Colonic mucosa (tissue), 4 donors: ENCODE data around the gene ZBTB22. TPM values are rescaled to one million over a fixed set of nuclear protein-coding genes. Genes with fewer than 3 reads are reported as not detected.

Experiments
- DNase-seq: peaks from one replicate; pipeline ENCODE4 v3.0.0-alpha.2; 2020
- H3K27ac ChIP-seq: fragments of 200-600 bp; one replicate; pipeline ENCODE4 v1.8.0; 2021
- H3K27me3 ChIP-seq: fragments of 200-600 bp; one replicate; pipeline ENCODE4 v1.8.0; 2021
- H3K36me3 ChIP-seq: fragments of 200-600 bp; one replicate; pipeline ENCODE4 v1.8.0; 2021
- H3K4me1 ChIP-seq: fragments of 200-600 bp; one replicate; pipeline ENCODE4 v1.8.0; 2021; ENCODE audit warnings: mild to moderate bottlenecking
- H3K4me3 ChIP-seq: fragments of 200-600 bp; one replicate; pipeline ENCODE4 v1.8.0; 2021
- H3K9ac ChIP-seq, 2 donors: one replicate each; pipeline ENCODE4 v1.7.0; 2013; ENCODE audit warnings: control low read depth in 2 of 2, low read depth in 2 of 2, low read length in 2 of 2
- H3K9me3 ChIP-seq: fragments of 200-600 bp; one replicate; pipeline ENCODE4 v1.8.0; 2021
- CTCF ChIP-seq: fragments of 200-600 bp; IDR thresholded peaks from one replicate; pipeline ENCODE4 v1.8.0; 2022; ENCODE audit warnings: antibody characterized with exemption, mild to moderate bottlenecking
- intact Hi-C: fragments of 100-400 bp; cut with DNase I; formaldehyde crosslinking; loops from one replicate; pipeline ENCODE4 v1.14.1; 2022
- total RNA-seq, 2 donors: library from RNA; stranded (reverse); fragmentation: NEBNext Ultra II Directional in 1 of 2; extraction: Animal tissue kit (Norgen Biotek cat#: 25700) in 1 of 2; gene quantifications; one replicate each; pipeline ENCODE4 v1.2.1, GENCODE V29; 2021
- donor health status: healthy.
- donor health status: DM: no; HTN: no; CAD: no.
- donor health status: DM: no; HTN: no; CAD: no.

Gene ZBTB22
- total RNA-seq, 2 donors from 2014 or later = 12.4 to 16.9 TPM

- peak overlapping the region; percentile 97 to 99 for H3K9ac ChIP-seq
- peaks cover 9% of the 10 kb centered on the region for H3K4me1 ChIP-seq
- H3K27me3 ChIP-seq = no peaks in the 10 kb centered on the region
- DNase-seq = peak; percentile 94
- TF ChIP-seq CTCF = peak; percentile 71
- peak overlapping the region; percentile 98 for H3K27ac ChIP-seq
- intact Hi-C loops = no loop called here
- no peaks in the 10 kb centered on the region for H3K36me3 ChIP-seq
- no peaks in the 10 kb centered on the region for H3K9me3 ChIP-seq
- peak overlapping the region; percentile 64 for H3K4me3 ChIP-seq
Measured at GRCh38 chr6:33299237-33299944, 18.2 kb downstream of the ZBTB22 start.

GRCh38 chr6:33298773-33299236 is 18.7 kb downstream of the ZBTB22 start, which contains the start of gene RGL2:
Gene RGL2, minus strand, starts transcription at chr6:33298942. Its CDS starts 332 bp downstream, at chr6:33298610.
- H3K36me3 ChIP-seq = no peaks in the 10 kb centered on the region
- peak within 1 kb of the TSS; percentile 97 to 99 for H3K9ac ChIP-seq
- H3K4me1 ChIP-seq = peaks cover 9% of the 10 kb centered on the region
- H3K9me3 ChIP-seq = no peaks in the 10 kb centered on the region
- intact Hi-C loops = no loop called here
- DNase-seq = peak; percentile 82
- H3K4me3 ChIP-seq = peak within 1 kb of the TSS; percentile 64
- peak within 1 kb of the TSS; percentile 98 for H3K27ac ChIP-seq
- no peak for TF ChIP-seq CTCF
- no peaks in the 10 kb centered on the region for H3K27me3 ChIP-seq

- no peaks in the 10 kb centered on the region for H3K9me3 ChIP-seq
- peak overlapping the region; percentile 64 for H3K4me3 ChIP-seq
- H3K27ac ChIP-seq = peak overlapping the region; percentile 98
- TF ChIP-seq CTCF = no peak
- peaks cover 9% of the 10 kb centered on the region for H3K4me1 ChIP-seq
- no peaks in the 10 kb centered on the region for H3K27me3 ChIP-seq
- no peaks in the 10 kb centered on the region for H3K36me3 ChIP-seq
- intact Hi-C loops = no loop called here
- peak; percentile 84 for DNase-seq
- H3K9ac ChIP-seq = peak overlapping the region; percentile 97 to 99
Measured at GRCh38 chr6:33297956-33298772, 19.4 kb downstream of the ZBTB22 start.

GRCh38 chr6:33297406-33297955 is 20.1 kb downstream of the ZBTB22 start:
- intact Hi-C loops = no loop called here
- H3K36me3 ChIP-seq = no peaks in the 10 kb centered on the region
- H3K27me3 ChIP-seq = no peaks in the 10 kb centered on the region
- TF ChIP-seq CTCF = no peak
- peak; percentile 75 for DNase-seq
- H3K9me3 ChIP-seq = no peaks in the 10 kb centered on the region
- H3K9ac ChIP-seq = peak overlapping the region; percentile 62 to 74
- peak overlapping the region; percentile 98 for H3K27ac ChIP-seq
- peaks cover 9% of the 10 kb centered on the region for H3K4me1 ChIP-seq
- H3K4me3 ChIP-seq = peak overlapping the region; percentile 64

GRCh38 chr6:33296797-33297405 is 20.6 kb downstream of the ZBTB22 start:
- H3K9me3 ChIP-seq = no peaks in the 10 kb centered on the region
- no peak for TF ChIP-seq CTCF
- peak overlapping the region; percentile 64 for H3K4me3 ChIP-seq
- DNase-seq = peak; percentile 20
- peaks cover 9% of the 10 kb centered on the region for H3K4me1 ChIP-seq
- H3K27me3 ChIP-seq = no peaks in the 10 kb centered on the region
- H3K36me3 ChIP-seq = no peaks in the 10 kb centered on the region
- peak overlapping the region; percentile 62 to 74 for H3K9ac ChIP-seq
- H3K27ac ChIP-seq = peak overlapping the region; percentile 98
- intact Hi-C loops = no loop called here
